Liver (tissue), 9 donors: ENCODE results near the gene CBX8. TPM values are rescaled to one million over a fixed set of nuclear protein-coding genes. Genes with fewer than 3 reads are reported as not detected.
"Not testable (repeated sequence)": the region's sequence is repeated elsewhere in the genome, so short reads cannot be mapped to it uniquely, and the experiment has no call there.

Source experiments
- DNase-seq: peaks from one replicate; pipeline ENCODE4 v3.0.0-alpha.2; 2017; ENCODE audit warnings: low spot score
- H3K27ac ChIP-seq, 2 donors: one replicate each; pipeline ENCODE4 v1.7.0; 2013; ENCODE audit warnings: inconsistent platforms in 2 of 2, low read length in 2 of 2, control low read depth in 1 of 2, low read depth in 1 of 2, mild to moderate bottlenecking in 1 of 2
- H3K27me3 ChIP-seq, 4 donors: one replicate each; pipeline versions ENCODE4 v1.6.1 to v1.7.0; 2013; ENCODE audit warnings: low read length in 3 of 4, inconsistent platforms in 1 of 4, mild to moderate bottlenecking in 1 of 4, moderate library complexity in 1 of 4; ENCODE audit not compliant: control insufficient read depth in 4 of 4, insufficient read depth in 4 of 4
- H3K36me3 ChIP-seq, 4 donors: one replicate each; pipeline versions ENCODE4 v1.6.1 to v1.7.0; 2013; ENCODE audit warnings: low read length in 3 of 4, mild to moderate bottlenecking in 3 of 4, low read depth in 1 of 4, moderate library complexity in 1 of 4; ENCODE audit not compliant: control insufficient read depth in 4 of 4, insufficient read depth in 3 of 4
- H3K4me1 ChIP-seq, 4 donors: one replicate each; pipeline versions ENCODE4 v1.6.1 to v1.7.0; 2013; ENCODE audit warnings: low read length in 3 of 4, mild to moderate bottlenecking in 3 of 4, moderate library complexity in 1 of 4; ENCODE audit not compliant: control insufficient read depth in 4 of 4, insufficient read depth in 4 of 4
- H3K4me3 ChIP-seq, 3 donors: one replicate each; pipeline versions ENCODE4 v1.6.1 to v1.7.0; 2013; ENCODE audit warnings: low read length in 3 of 3, control low read depth in 1 of 3, low read depth in 1 of 3, mild to moderate bottlenecking in 1 of 3
- H3K9ac ChIP-seq, 2 donors: one replicate each; pipeline ENCODE4 v1.7.0; 2013; ENCODE audit warnings: low read length in 2 of 2, mild to moderate bottlenecking in 2 of 2, moderate library complexity in 2 of 2, control low read depth in 1 of 2, low read depth in 1 of 2
- H3K9me3 ChIP-seq, 4 donors: one replicate each; pipeline versions ENCODE4 v1.6.1 to v1.7.0; 2013; ENCODE audit warnings: low read length in 3 of 4; ENCODE audit not compliant: control insufficient read depth in 4 of 4
- EGR1 ChIP-seq, 2 donors: IDR thresholded peaks; 2 replicates each; pipeline ENCODE4 v1.6.1; 2016 to 2018; ENCODE audit warnings: antibody characterized with exemption in 2 of 2, low read depth in 2 of 2
- FOXA1 ChIP-seq: IDR thresholded peaks from 2 replicates; pipeline ENCODE4 v1.6.1; 2016; ENCODE audit warnings: antibody characterized with exemption
- FOXA2 ChIP-seq: IDR thresholded peaks from 2 replicates; pipeline ENCODE4 v1.6.1; 2016; ENCODE audit warnings: antibody characterized with exemption
- GABPA ChIP-seq, 2 donors: IDR thresholded peaks in 1 of 2; conservative IDR thresholded peaks in 1 of 2; 2 replicates each; pipeline ENCODE4 v1.6.1; 2016; ENCODE audit warnings: antibody characterized with exemption in 2 of 2, mild to moderate bottlenecking in 1 of 2, moderate library complexity in 1 of 2
- HNF4A ChIP-seq, 2 donors: conservative IDR thresholded peaks; 2 replicates each; pipeline ENCODE4 v1.6.1; 2016; ENCODE audit warnings: antibody characterized with exemption in 2 of 2, mild to moderate bottlenecking in 2 of 2
- HNF4G ChIP-seq: IDR thresholded peaks from 2 replicates; pipeline ENCODE4 v1.6.1; 2016; ENCODE audit warnings: antibody characterized with exemption
- JUND ChIP-seq, 2 donors: IDR thresholded peaks; 2 replicates each; pipeline ENCODE4 v1.6.1; 2016; ENCODE audit warnings: antibody characterized with exemption in 2 of 2
- MAX ChIP-seq: IDR thresholded peaks from 2 replicates; pipeline ENCODE4 v1.6.1; 2016; ENCODE audit warnings: antibody characterized with exemption
- RAD21 ChIP-seq, 2 donors: IDR thresholded peaks; 2 replicates each; pipeline ENCODE4 v1.6.1; 2016; ENCODE audit warnings: antibody characterized with exemption in 2 of 2, mild to moderate bottlenecking in 2 of 2
- RXRA ChIP-seq, 2 donors: IDR thresholded peaks; 2 replicates each; pipeline ENCODE4 v1.6.1; 2017 to 2018; ENCODE audit warnings: antibody characterized with exemption in 2 of 2, mild to moderate bottlenecking in 1 of 2
- SP1 ChIP-seq: IDR thresholded peaks from 2 replicates; pipeline ENCODE4 v1.6.1; 2018; ENCODE audit warnings: antibody characterized with exemption, mild to moderate bottlenecking
- TAF1 ChIP-seq: conservative IDR thresholded peaks from 2 replicates; pipeline ENCODE4 v1.6.1; 2016; ENCODE audit warnings: antibody characterized with exemption, mild to moderate bottlenecking
- YY1 ChIP-seq: IDR thresholded peaks from 2 replicates; pipeline ENCODE4 v1.6.1; 2016; ENCODE audit warnings: antibody characterized with exemption, mild to moderate bottlenecking
- WGBS: extraction: QIAGEN DNeasy Blood & Tissue Kit; methylation state at CpG from one replicate; pipeline ENCODE4 v1.1.7; 2013; 5-methylcytosine and 5-hydroxymethylcytosine counted together
- polyA plus RNA-seq, 2 donors: library from polyadenylated mRNA; stranded (reverse) in 1 of 2; unstranded in 1 of 2; fragments of 200-250 nt in 1 of 2; fragments of >200 nt in 1 of 2; fragmentation: Nextera tagmentation in 1 of 2; extraction: Ambion mirVana in 1 of 2; gene quantifications; one replicate each; pipeline versions ENCODE4 v1.2.1 to v1.2.3, GENCODE V29; 2013 to 2015
- total RNA-seq, 2 donors: library from RNA; depleted of rRNA; stranded (reverse); fragments of >200 nt; gene quantifications; one replicate each; pipeline ENCODE4 v1.2.3, GENCODE V29; 2014
- TF ChIP-seq, protein P1 (sequence below): IDR thresholded peaks from 2 replicates; pipeline ENCODE4 v1.6.1; 2016; ENCODE audit warnings: antibody characterized with exemption
- TF ChIP-seq, protein P2 (sequence below): IDR thresholded peaks from 2 replicates; pipeline ENCODE4 v1.6.1; 2016; ENCODE audit warnings: antibody characterized with exemption
- TF ChIP-seq, protein P3 (sequence below): fragments of 150-350 bp; IDR thresholded peaks from 2 replicates; pipeline ENCODE4 v1.5.1; 2017; ENCODE audit warnings: improper control_type of control experiment, low read depth, low read length; ENCODE audit not compliant: missing input control
- donor health status: healthy.
- donor health status: healthy.
- donor health status: healthy.
- donor health status: healthy.
- donor health status: healthy.

Gene CBX8
- total and polyA plus RNA-seq, 4 donors: 0.75 to 2.7 (median 1.9) TPM

DNA sequence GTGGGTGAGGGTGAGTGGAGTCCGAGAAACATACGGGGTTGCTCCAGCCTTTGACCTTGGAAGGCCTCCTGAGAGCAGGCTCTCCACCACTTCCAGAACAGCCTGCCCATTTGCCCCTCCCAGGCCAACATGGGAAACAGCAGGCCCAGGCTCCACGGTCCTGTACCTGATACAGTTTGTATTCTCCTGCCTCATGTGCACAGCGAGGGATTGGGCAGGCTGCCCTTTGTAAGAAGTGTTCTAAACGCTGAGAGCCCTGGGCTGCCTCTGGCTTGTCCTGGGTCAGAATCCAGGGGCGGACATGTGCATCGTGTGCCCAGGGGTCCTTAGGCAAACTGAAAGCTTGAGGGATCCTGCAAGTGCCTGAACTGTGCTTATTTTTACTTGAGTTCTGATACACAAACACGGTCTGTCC, 22.3 kb downstream of the CBX8 start (continued):
- TF ChIP-seq TAF1 (no peak), HNF4G (no peak), RXRA (IDR thresholded peaks at IDR 0.05) (no peak), GABPA (IDR thresholded peaks at IDR 0.05 in 1 of 2, conservative IDR thresholded peaks at IDR 0.05 in 1 of 2) (no peak), EGR1 (IDR thresholded peaks at IDR 0.05; ENCODE audit: low read depth in 2 of 2) (no peak), HNF4A (conservative IDR thresholded peaks at IDR 0.05) (no peak), JUND (IDR thresholded peaks at IDR 0.05) (no peak)
- TF ChIP-seq, protein P1, sequence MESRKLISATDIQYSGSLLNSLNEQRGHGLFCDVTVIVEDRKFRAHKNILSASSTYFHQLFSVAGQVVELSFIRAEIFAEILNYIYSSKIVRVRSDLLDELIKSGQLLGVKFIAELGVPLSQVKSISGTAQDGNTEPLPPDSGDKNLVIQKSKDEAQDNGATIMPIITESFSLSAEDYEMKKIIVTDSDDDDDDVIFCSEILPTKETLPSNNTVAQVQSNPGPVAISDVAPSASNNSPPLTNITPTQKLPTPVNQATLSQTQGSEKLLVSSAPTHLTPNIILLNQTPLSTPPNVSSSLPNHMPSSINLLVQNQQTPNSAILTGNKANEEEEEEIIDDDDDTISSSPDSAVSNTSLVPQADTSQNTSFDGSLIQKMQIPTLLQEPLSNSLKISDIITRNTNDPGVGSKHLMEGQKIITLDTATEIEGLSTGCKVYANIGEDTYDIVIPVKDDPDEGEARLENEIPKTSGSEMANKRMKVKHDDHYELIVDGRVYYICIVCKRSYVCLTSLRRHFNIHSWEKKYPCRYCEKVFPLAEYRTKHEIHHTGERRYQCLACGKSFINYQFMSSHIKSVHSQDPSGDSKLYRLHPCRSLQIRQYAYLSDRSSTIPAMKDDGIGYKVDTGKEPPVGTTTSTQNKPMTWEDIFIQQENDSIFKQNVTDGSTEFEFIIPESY: no peak

DNA sequence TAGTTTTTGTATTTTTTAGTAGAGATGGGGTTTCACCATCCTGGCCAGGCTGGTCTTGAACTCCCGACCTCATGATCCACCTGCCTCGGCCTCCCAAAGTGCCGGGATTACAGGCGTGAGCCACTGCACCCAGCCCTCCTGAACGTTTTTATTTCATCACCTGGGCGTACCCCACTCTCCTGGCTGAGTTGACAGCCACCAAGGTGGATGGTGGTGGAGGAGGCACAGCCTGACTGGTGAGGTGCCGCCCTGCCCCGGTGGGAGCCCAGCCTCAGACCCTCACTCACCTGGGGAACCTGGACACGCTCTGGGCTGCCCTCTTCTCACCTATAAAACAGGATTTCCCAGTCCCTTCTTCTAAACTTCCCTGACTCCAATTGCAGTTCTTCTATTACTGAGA, 24.2 kb downstream of the CBX8 start:
- not testable (repeated sequence) for H3K36me3 ChIP-seq, H3K27ac ChIP-seq, H3K9ac ChIP-seq, H3K4me3 ChIP-seq, DNase-seq, H3K9me3 ChIP-seq
- 73% methylated on average over 9 of the region's 9 CpGs for WGBS
- Histone ChIP-seq H3K27me3 (peaks cover 0 to 18% (median 4%) of the 10 kb centered on the region in 4 donors), H3K4me1 (peaks cover 6 to 21% (median 12%) of the 10 kb centered on the region in 4 donors)

- no peak for DNase-seq
- no peak overlapping the region for H3K27ac ChIP-seq
- H3K9ac ChIP-seq: no peak overlapping the region
- 91% methylated on average over 6 of the region's 6 CpGs for WGBS
- H3K36me3 ChIP-seq: no peaks in the 10 kb centered on the region
- no peak overlapping the region for H3K4me3 ChIP-seq
- H3K4me1 ChIP-seq: peaks cover 2 to 14% (median 10%) of the 10 kb centered on the region in 4 donors
- TF ChIP-seq HNF4A (conservative IDR thresholded peaks at IDR 0.05) (no peak), SP1 (no peak), RXRA (IDR thresholded peaks at IDR 0.05) (no peak), HNF4G (no peak), JUND (IDR thresholded peaks at IDR 0.05) (no peak)
- TF ChIP-seq, protein P2, sequence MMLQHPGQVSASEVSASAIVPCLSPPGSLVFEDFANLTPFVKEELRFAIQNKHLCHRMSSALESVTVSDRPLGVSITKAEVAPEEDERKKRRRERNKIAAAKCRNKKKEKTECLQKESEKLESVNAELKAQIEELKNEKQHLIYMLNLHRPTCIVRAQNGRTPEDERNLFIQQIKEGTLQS: no peak
- peaks cover 0 to 9% (median 4%) of the 10 kb centered on the region in 4 donors for H3K27me3 ChIP-seq
- H3K9me3 ChIP-seq: peaks cover 0 to under 1% (median 0%) of the 10 kb centered on the region in 4 donors
Measured at GRCh38 chr17:79771276-79771675, 25.6 kb downstream of the CBX8 start.

- no peak for DNase-seq
- 86% methylated on average over 28 of the region's 28 CpGs for WGBS
- no peak overlapping the region for H3K27ac ChIP-seq
- H3K4me1 ChIP-seq: peaks cover 0 to 5% (median 3%) of the 10 kb centered on the region in 4 donors
- H3K9ac ChIP-seq: no peak overlapping the region
- H3K27me3 ChIP-seq: peaks cover 0 to 4% (median 2%) of the 10 kb centered on the region in 4 donors
- no peaks in the 10 kb centered on the region for H3K9me3 ChIP-seq
- H3K36me3 ChIP-seq: no peaks in the 10 kb centered on the region
- no peak overlapping the region for H3K4me3 ChIP-seq
- TF ChIP-seq, protein P3, sequence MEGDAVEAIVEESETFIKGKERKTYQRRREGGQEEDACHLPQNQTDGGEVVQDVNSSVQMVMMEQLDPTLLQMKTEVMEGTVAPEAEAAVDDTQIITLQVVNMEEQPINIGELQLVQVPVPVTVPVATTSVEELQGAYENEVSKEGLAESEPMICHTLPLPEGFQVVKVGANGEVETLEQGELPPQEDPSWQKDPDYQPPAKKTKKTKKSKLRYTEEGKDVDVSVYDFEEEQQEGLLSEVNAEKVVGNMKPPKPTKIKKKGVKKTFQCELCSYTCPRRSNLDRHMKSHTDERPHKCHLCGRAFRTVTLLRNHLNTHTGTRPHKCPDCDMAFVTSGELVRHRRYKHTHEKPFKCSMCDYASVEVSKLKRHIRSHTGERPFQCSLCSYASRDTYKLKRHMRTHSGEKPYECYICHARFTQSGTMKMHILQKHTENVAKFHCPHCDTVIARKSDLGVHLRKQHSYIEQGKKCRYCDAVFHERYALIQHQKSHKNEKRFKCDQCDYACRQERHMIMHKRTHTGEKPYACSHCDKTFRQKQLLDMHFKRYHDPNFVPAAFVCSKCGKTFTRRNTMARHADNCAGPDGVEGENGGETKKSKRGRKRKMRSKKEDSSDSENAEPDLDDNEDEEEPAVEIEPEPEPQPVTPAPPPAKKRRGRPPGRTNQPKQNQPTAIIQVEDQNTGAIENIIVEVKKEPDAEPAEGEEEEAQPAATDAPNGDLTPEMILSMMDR: no peak
- TF ChIP-seq HNF4A (conservative IDR thresholded peaks at IDR 0.05) (no peak), FOXA2 (no peak), GABPA (IDR thresholded peaks at IDR 0.05 in 1 of 2, conservative IDR thresholded peaks at IDR 0.05 in 1 of 2) (no peak), EGR1 (IDR thresholded peaks at IDR 0.05; ENCODE audit: low read depth in 2 of 2) (no peak), HNF4G (no peak), JUND (IDR thresholded peaks at IDR 0.05) (no peak), YY1 (no peak), MAX (no peak), FOXA1 (no peak), RAD21 (IDR thresholded peaks at IDR 0.05) (no peak), RXRA (IDR thresholded peaks at IDR 0.05) (no peak), TAF1 (no peak)
- TF ChIP-seq, protein P1: no peak
Measured at GRCh38 chr17:79769570-79770506, 27.0 kb downstream of the CBX8 start.
